Body of pancreas (tissue), 4 donors: ENCODE data around the gene LYAR. TPM values are rescaled to one million over a fixed set of nuclear protein-coding genes. Genes with fewer than 3 reads are reported as not detected.

Experiments used
- ATAC-seq: fragments of 150-250 bp; one replicate; pipeline ENCODE4 v1.9.1; 2016
- DNase-seq, 4 donors: peaks; one replicate each; pipeline ENCODE4 v3.0.0-alpha.2; 2019
- H3K27ac ChIP-seq, 4 donors: fragments of 200-600 bp; sonication (generic); 1 replicate in 3 of 4; 2 replicates in 1 of 4; pipeline versions ENCODE4 v1.5.1 to v1.6.1; 2016 to 2019; ENCODE audit warnings: mild to moderate bottlenecking in 1 of 4, mixed read lengths in 1 of 4, moderate library complexity in 1 of 4
- H3K27me3 ChIP-seq, 2 donors: fragments of 200-600 bp; sonication (generic); one replicate each; pipeline ENCODE4 v1.6.0; 2016; ENCODE audit warnings: mild to moderate bottlenecking in 1 of 2
- H3K36me3 ChIP-seq, 2 donors: fragments of 200-600 bp; sonication (generic); replicated peaks in 1 of 2; 2 replicates each; pipeline ENCODE4 v1.5.1; 2016; ENCODE audit warnings: low read depth in 2 of 2; ENCODE audit not compliant: insufficient read depth in 1 of 2
- H3K4me1 ChIP-seq: fragments of 200-600 bp; sonication (generic); one replicate; pipeline ENCODE4 v1.6.0; 2016
- H3K4me3 ChIP-seq, 2 donors: fragments of 200-600 bp; sonication (generic); 1 replicate in 1 of 2; 2 replicates in 1 of 2; pipeline ENCODE4 v1.5.1; 2016 to 2019
- H3K9me3 ChIP-seq, 3 donors: fragments of 200-600 bp; sonication (generic); 1 replicate in 2 of 3; 2 replicates in 1 of 3; pipeline ENCODE4 v1.5.1; 2016
- POLR2A ChIP-seq, 3 donors: fragments of 450-650 bp; IDR thresholded peaks; one replicate each; pipeline ENCODE4 v1.6.1; 2016; ENCODE audit warnings: antibody characterized with exemption in 3 of 3, mild to moderate bottlenecking in 2 of 3
- WGBS, 2 donors: methylation state at CpG; one replicate each; pipeline ENCODE4 v1.1.5; 2017; 5-methylcytosine and 5-hydroxymethylcytosine counted together
- intact Hi-C: fragments of 100-400 bp; cut with DNase I; formaldehyde crosslinking; loops from one replicate; pipeline ENCODE4 v1.15.1; 2023
- total RNA-seq, 2 donors: library from RNA; depleted of rRNA; stranded (reverse); fragments of >200 nt; gene quantifications; one replicate each; pipeline ENCODE4 v1.1.0, GENCODE V29; 2016
- TF ChIP-seq, protein P1 (sequence below), 7 experiments: fragments of 450-650 bp in 4 of 7; fragments of 200-600 bp in 3 of 7; sonication (generic) in 3 of 7; IDR thresholded peaks; one replicate each; pipeline ENCODE4 v1.5.1; 2016 to 2019; ENCODE audit warnings: antibody characterized with exemption in 7 of 7

LYAR gene
- total RNA-seq, 2 donors from 2014 or later: 7.6 to 12.5 TPM

DNA sequence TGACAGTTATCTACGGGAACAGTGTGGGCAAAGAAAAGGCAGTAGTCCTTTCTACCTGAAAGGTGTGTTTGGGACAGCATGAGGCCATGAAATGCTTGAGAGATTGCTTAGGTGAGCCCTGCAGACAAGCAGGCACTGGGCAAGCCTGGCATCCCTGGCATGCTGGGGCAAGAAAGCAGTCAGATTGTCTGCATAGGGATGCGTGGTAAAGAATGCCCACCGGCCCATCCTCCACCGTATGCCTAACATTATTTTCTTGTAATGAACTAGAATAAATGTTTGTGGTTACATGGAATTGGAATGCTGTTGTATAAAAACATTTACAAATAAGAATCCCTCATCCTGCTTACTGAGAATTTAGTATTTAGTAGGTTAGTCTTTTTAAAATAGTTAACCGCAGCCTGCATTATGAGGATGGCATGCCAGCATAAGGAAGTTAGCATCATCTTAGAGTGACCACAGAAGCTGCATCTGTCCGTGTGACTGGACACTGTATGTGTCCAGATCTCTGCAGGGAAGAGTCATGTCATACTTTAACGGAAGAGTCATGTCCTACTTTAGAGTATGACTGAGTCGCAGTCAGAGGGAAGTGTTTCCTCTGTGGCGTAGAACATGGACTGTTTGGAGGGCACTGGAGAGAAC, 19.0 kb upstream of the LYAR start:
- WGBS, 2 donors: 94 to 95% methylated on average over 9 of the region's 9 CpGs
- no peak for DNase-seq
- no peak for ATAC-seq
- no peaks in the 10 kb centered on the region for H3K27me3 ChIP-seq
- intact Hi-C loops: no loop called here
- H3K9me3 ChIP-seq: no peaks in the 10 kb centered on the region
- H3K4me3 ChIP-seq: no peak overlapping the region
- H3K27ac ChIP-seq: no peak overlapping the region
- no peaks in the 10 kb centered on the region for H3K4me1 ChIP-seq
- H3K36me3 ChIP-seq: no peaks in the 10 kb centered on the region
- TF ChIP-seq, protein P1, sequence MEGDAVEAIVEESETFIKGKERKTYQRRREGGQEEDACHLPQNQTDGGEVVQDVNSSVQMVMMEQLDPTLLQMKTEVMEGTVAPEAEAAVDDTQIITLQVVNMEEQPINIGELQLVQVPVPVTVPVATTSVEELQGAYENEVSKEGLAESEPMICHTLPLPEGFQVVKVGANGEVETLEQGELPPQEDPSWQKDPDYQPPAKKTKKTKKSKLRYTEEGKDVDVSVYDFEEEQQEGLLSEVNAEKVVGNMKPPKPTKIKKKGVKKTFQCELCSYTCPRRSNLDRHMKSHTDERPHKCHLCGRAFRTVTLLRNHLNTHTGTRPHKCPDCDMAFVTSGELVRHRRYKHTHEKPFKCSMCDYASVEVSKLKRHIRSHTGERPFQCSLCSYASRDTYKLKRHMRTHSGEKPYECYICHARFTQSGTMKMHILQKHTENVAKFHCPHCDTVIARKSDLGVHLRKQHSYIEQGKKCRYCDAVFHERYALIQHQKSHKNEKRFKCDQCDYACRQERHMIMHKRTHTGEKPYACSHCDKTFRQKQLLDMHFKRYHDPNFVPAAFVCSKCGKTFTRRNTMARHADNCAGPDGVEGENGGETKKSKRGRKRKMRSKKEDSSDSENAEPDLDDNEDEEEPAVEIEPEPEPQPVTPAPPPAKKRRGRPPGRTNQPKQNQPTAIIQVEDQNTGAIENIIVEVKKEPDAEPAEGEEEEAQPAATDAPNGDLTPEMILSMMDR (IDR thresholded peaks at IDR 0.05): no peak
- TF ChIP-seq POLR2A (IDR thresholded peaks at IDR 0.05): no peak

DNA sequence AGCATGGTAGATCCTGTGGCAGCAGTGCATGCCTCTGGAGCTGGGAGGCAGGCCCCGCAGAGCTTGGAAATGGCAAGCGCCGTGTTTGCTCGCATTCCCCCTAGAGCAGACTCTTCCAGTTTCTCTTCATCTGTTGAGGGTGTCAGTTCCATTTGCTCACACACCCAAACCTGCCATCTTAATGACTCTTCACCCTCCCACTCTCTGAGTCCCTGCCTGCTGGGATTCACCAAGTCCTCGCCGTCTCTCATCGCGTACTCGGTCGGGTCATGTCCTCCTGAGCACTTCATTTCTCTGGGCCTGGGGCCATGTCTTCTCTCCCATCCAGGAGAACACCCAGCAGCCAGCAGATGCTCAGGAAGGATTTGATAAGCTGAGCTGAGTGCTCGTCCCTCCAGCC, 17.0 kb upstream of the LYAR start:
- H3K36me3 ChIP-seq: peaks cover 0 to 3% of the 10 kb centered on the region in 2 donors

DNA sequence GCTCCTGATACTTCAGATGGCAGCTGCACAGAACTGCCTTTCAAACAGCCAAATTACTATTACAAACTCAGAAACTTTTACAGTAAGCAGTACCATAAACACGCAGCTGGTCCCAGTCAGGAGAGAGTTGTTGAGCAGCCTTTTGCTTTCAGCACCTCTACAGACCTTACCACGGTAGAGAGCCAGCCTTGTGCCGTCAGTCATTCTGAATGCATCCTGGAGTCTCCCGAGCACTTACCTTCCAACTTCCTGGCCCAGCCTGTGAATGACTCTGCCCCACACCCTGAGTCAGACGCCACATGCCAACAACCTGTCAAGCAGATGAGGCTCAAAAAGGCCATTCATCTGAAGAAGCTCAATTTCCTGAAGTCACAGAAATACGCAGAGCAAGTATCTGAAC, 12.5 kb upstream of the LYAR start:
- no peak overlapping the region for H3K4me3 ChIP-seq
- ATAC-seq: no peak
- no peak for DNase-seq
- H3K27ac ChIP-seq: no peak overlapping the region
- intact Hi-C loops: no loop called here
- TF ChIP-seq, protein P1 (IDR thresholded peaks at IDR 0.05): no peak
- TF ChIP-seq POLR2A (IDR thresholded peaks at IDR 0.05): no peak
- no peaks in the 10 kb centered on the region for H3K4me1 ChIP-seq
- WGBS, 2 donors: 60 to 64% methylated on average over 4 to 6 of the region's 6 CpGs
- no peaks in the 10 kb centered on the region for H3K27me3 ChIP-seq
- H3K9me3 ChIP-seq: no peaks in the 10 kb centered on the region
- peaks cover 0 to 3% of the 10 kb centered on the region in 2 donors for H3K36me3 ChIP-seq

More for the DNA sequence above, 17.0 kb upstream of the LYAR start:
- Histone ChIP-seq H3K27me3 (no peaks in the 10 kb centered on the region), H3K27ac (no peak overlapping the region), H3K4me1 (no peaks in the 10 kb centered on the region), H3K9me3 (no peaks in the 10 kb centered on the region), H3K4me3 (no peak overlapping the region)
- intact Hi-C loops: no loop called here
- 90 to 94% methylated on average over 11 of the region's 11 CpGs for WGBS, 2 donors
- no peak for ATAC-seq
- DNase-seq: no peak
- TF ChIP-seq POLR2A (IDR thresholded peaks at IDR 0.05): no peak
- TF ChIP-seq, protein P1 (IDR thresholded peaks at IDR 0.05): no peak

DNA sequence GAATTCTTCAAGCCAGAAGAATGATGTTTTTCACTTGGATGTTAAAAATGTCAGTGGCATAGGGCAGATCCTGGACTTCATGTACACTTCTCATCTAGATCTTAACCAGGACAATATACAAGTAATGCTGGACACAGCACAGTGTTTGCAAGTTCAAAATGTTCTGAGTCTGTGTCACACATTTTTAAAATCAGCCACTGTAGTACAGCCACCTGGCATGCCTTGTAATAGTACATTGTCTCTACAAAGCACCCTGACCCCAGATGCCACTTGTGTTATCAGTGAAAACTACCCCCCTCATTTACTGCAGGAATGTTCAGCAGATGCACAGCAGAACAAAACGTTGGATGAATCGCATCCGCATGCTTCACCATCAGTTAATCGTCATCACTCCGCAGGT, 12.0 kb upstream of the LYAR start:
- DNase-seq (no peak), ATAC-seq (no peak)
- intact Hi-C loops: no loop called here
- Histone ChIP-seq H3K9me3 (no peaks in the 10 kb centered on the region), H3K36me3 (peaks cover 0 to 3% of the 10 kb centered on the region in 2 donors), H3K4me1 (no peaks in the 10 kb centered on the region), H3K27ac (no peak overlapping the region), H3K4me3 (no peak overlapping the region), H3K27me3 (no peaks in the 10 kb centered on the region)
- 83 to 85% methylated on average over 5 of the region's 5 CpGs for WGBS, 2 donors
- no peak for TF ChIP-seq POLR2A (IDR thresholded peaks at IDR 0.05)
- TF ChIP-seq, protein P1 (IDR thresholded peaks at IDR 0.05): no peak

DNA sequence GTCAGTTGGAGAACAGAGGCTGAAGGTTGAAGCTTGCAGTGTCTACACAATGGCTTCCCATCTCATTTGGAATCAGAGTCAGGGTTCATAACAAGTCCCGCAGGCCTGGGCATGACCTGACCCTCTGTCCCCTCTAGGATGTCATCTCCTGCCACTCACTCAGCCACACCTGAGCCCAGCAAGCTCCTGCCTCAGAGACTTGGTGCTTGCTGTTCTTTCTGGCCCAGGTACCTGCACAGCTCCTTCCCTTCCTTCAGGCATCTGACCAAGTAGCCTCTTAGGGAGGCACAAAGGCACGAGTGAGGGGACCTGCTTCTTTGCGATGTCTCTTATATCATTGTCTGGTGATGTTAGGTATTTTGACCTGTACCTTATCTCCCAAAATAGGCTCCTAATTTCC, 9.1 kb upstream of the LYAR start:
- H3K4me3 ChIP-seq: no peak overlapping the region
- intact Hi-C loops: no loop called here
- 89 to 92% methylated on average over 3 of the region's 3 CpGs for WGBS, 2 donors
- no peak overlapping the region for H3K27ac ChIP-seq
- H3K27me3 ChIP-seq: no peaks in the 10 kb centered on the region
- ATAC-seq: no peak
- TF ChIP-seq, protein P1 (IDR thresholded peaks at IDR 0.05): no peak
- TF ChIP-seq POLR2A (IDR thresholded peaks at IDR 0.05): no peak
- no peaks in the 10 kb centered on the region for H3K9me3 ChIP-seq
- H3K36me3 ChIP-seq: peaks cover 0 to 3% of the 10 kb centered on the region in 2 donors
- H3K4me1 ChIP-seq: no peaks in the 10 kb centered on the region
- DNase-seq: no peak
